Brain pericyte (primary cell): Measurements from ENCODE around the gene TEPSIN.

Source experiments
- DNase-seq: peaks from one replicate; pipeline ENCODE4 v3.0.0-alpha.2; 2012; ENCODE audit warnings: low read depth, low spot score

TEPSIN gene

GRCh38 chr17:81238815-81239713 lies at the start of gene TEPSIN, which contains the start of gene NDUFAF8:
TSS of gene TEPSIN (minus strand) at chr17:81239055. CDS start at chr17:81239033, 22 bp downstream.
TSS of gene NDUFAF8 (plus strand) at chr17:81239318. CDS start at chr17:81239364, 46 bp downstream.
- peak; percentile 98 for DNase-seq

GRCh38 chr17:81287741-81288430 lies 49.0 kb upstream of the TEPSIN start:
- DNase-seq = no peak

GRCh38 chr17:81287152-81287551 lies 48.3 kb upstream of the TEPSIN start:
- no peak for DNase-seq

GRCh38 chr17:81286491-81287145 lies 47.8 kb upstream of the TEPSIN start:
- no peak for DNase-seq

GRCh38 chr17:81285894-81286293 lies 47.0 kb upstream of the TEPSIN start:
- DNase-seq = no peak

GRCh38 chr17:81285179-81285878 lies 46.5 kb upstream of the TEPSIN start:
- DNase-seq = no peak

GRCh38 chr17:81282876-81283275 lies 44.0 kb upstream of the TEPSIN start:
- DNase-seq = no peak

- DNase-seq = no peak
Observed at GRCh38 chr17:81282141-81282540, 43.3 kb upstream of the TEPSIN start.

GRCh38 chr17:81280571-81280970 lies 41.7 kb upstream of the TEPSIN start:
- DNase-seq = no peak

GRCh38 chr17:81279278-81280275 lies 40.7 kb upstream of the TEPSIN start:
- no peak for DNase-seq

GRCh38 chr17:81278831-81279230 lies 40.0 kb upstream of the TEPSIN start:
- no peak for DNase-seq

GRCh38 chr17:81277946-81278693 lies 39.3 kb upstream of the TEPSIN start:
- no peak for DNase-seq

- DNase-seq = no peak
Observed at GRCh38 chr17:81277421-81277820, 38.6 kb upstream of the TEPSIN start.

- DNase-seq = no peak
Observed at GRCh38 chr17:81276781-81277180, 37.9 kb upstream of the TEPSIN start.

GRCh38 chr17:81274471-81274855 lies 35.6 kb upstream of the TEPSIN start:
- DNase-seq = no peak

- DNase-seq = no peak
Observed at GRCh38 chr17:81273698-81274470, 35.0 kb upstream of the TEPSIN start.

GRCh38 chr17:81272616-81273015 lies 33.8 kb upstream of the TEPSIN start:
- DNase-seq = no peak

- no peak for DNase-seq
Observed at GRCh38 chr17:81271226-81271625, 32.4 kb upstream of the TEPSIN start.

- no peak for DNase-seq
Observed at GRCh38 chr17:81270279-81270678, 31.4 kb upstream of the TEPSIN start.
